Measurements from ENCODE around the gene NDST1. TPM values are rescaled to one million over a fixed set of nuclear protein-coding genes. Genes with fewer than 3 reads are reported as not detected.

Gene NDST1
- total RNA-seq, 1 donor from 2014 or later = 57.9 TPM

GRCh38 chr5:150575745-150576448 lies 68.0 kb downstream of the NDST1 start:
- DNase-seq (no peak), ATAC-seq (no peak)
- intact Hi-C loops (cut with micrococcal nuclease) = no loop called here

- intact Hi-C loops (cut with micrococcal nuclease) = no loop called here
- no peak for DNase-seq
- no peak for ATAC-seq
Observed at GRCh38 chr5:150576449-150576949, 68.6 kb downstream of the NDST1 start.

GRCh38 chr5:150577378-150578139 lies 69.6 kb downstream of the NDST1 start:
- ATAC-seq = no peak
- intact Hi-C loops (cut with micrococcal nuclease) = no loop called here
- DNase-seq = no peak

- ATAC-seq (peak; percentile 44), DNase-seq (no peak)
- intact Hi-C loops (cut with micrococcal nuclease) = no loop called here
Observed at GRCh38 chr5:150578781-150579461, 71.0 kb downstream of the NDST1 start.

GRCh38 chr5:150579462-150580400 lies 71.8 kb downstream of the NDST1 start:
- DNase-seq (no peak), ATAC-seq (no peak)
- intact Hi-C loops (cut with micrococcal nuclease) = no loop called here

- ATAC-seq (no peak), DNase-seq (no peak)
- intact Hi-C loops (cut with micrococcal nuclease) = no loop called here
Observed at GRCh38 chr5:150580917-150581316, 73.0 kb downstream of the NDST1 start.

- ATAC-seq (peak; percentile 71), DNase-seq (peak; percentile 82)
- intact Hi-C loops (cut with micrococcal nuclease) = no loop called here
Observed at GRCh38 chr5:150582241-150583109, 74.5 kb downstream of the NDST1 start.

GRCh38 chr5:150583541-150584225 lies 75.8 kb downstream of the NDST1 start:
- intact Hi-C loops (cut with micrococcal nuclease) = no loop called here
- ATAC-seq = no peak
- DNase-seq = no peak

- intact Hi-C loops (cut with micrococcal nuclease) = no loop called here
- ATAC-seq (no peak), DNase-seq (no peak)
Observed at GRCh38 chr5:150584556-150585335, 76.8 kb downstream of the NDST1 start.

- DNase-seq (no peak), ATAC-seq (peak; percentile 26)
- intact Hi-C loops (cut with micrococcal nuclease) = no loop called here
Observed at GRCh38 chr5:150585781-150586341, 77.9 kb downstream of the NDST1 start.

GRCh38 chr5:150587016-150587415 lies 79.1 kb downstream of the NDST1 start:
- intact Hi-C loops (cut with micrococcal nuclease) = no loop called here
- DNase-seq = no peak
- ATAC-seq = no peak

GRCh38 chr5:150587856-150588595 lies 80.1 kb downstream of the NDST1 start:
- intact Hi-C loops (cut with micrococcal nuclease) = no loop called here
- DNase-seq (no peak), ATAC-seq (no peak)

- intact Hi-C loops (cut with micrococcal nuclease) = no loop called here
- DNase-seq (no peak), ATAC-seq (no peak)
Observed at GRCh38 chr5:150588596-150588890, 80.6 kb downstream of the NDST1 start.

GRCh38 chr5:150589862-150590601 lies 82.1 kb downstream of the NDST1 start:
- peak; percentile 84 for DNase-seq
- intact Hi-C loops (cut with micrococcal nuclease) = no loop called here
- peak; percentile 83 for ATAC-seq

- intact Hi-C loops (cut with micrococcal nuclease) = no loop called here
- ATAC-seq (peak; percentile 67), DNase-seq (peak; percentile 72)
Observed at GRCh38 chr5:150590979-150591695, 83.2 kb downstream of the NDST1 start.
